ENCODE measurements around the gene TRIM10.

- TF ChIP-seq CTCF (conservative IDR thresholded peaks at IDR 0.05; ENCODE audit: low read depth in 2 of 2) (no peak), POLR2AphosphoS5 (IDR thresholded peaks at IDR 0.05; ENCODE audit: low read depth) (no peak), ETS1 (IDR thresholded peaks at IDR 0.05) (no peak), NANOG (IDR thresholded peaks at IDR 0.05; ENCODE audit: borderline replicate concordance) (no peak), ZNF114 (CRISPR knock-in tag; IDR thresholded peaks at IDR 0.05) (no peak), EZH2 (IDR thresholded peaks at IDR 0.05; ENCODE audit: low read depth, unreplicated experiment) (no peak), EZH2phosphoT487 (IDR thresholded peaks at IDR 0.05; ENCODE audit: unreplicated experiment) (no peak)
Observed at GRCh38 chr6:30130179-30130679, 30.8 kb downstream of the TRIM10 start.

Measured in GM23338 (cell line).